ENCODE data around the gene MYO1F. TPM values are rescaled to one million over a fixed set of nuclear protein-coding genes. Genes with fewer than 3 reads are reported as not detected.

The MYO1F gene
- total and polyA plus RNA-seq, 10 of the 15 experiments (the other 5 are each of a cell fraction or from before 2014, with no cell fraction given), result 3.5 to 49.4 (median 31.3) TPM

GRCh38 chr19:8500158-8500557, 77.1 kb downstream of the MYO1F start:
- 53% methylated on average over 7 of the region's 7 CpGs for whole genome bisulfite sequencing (ENCODE audit: insufficient coverage, insufficient replicate concordance, low lambda C conversion rate, missing lambda C conversion rate)
- H4K20me1 ChIP-seq (ENCODE audit: control insufficient read depth, insufficient read depth), result no peaks in the 10 kb centered on the region
- H3K27me3 ChIP-seq (replicated peaks in 1 of 2; ENCODE audit: control insufficient read depth in 2 of 2, insufficient read depth in 2 of 2, low read length in 1 of 2), result no peaks in the 10 kb centered on the region; a peak in 1 of 4 replicates
- intact Hi-C loops (cut with micrococcal nuclease; ENCODE audit: unreplicated experiment) (no loop called here), in situ Hi-C loops (cut with MboI) (no loop called here)
- H3K36me3 ChIP-seq (ENCODE audit: control insufficient read depth in 2 of 2, insufficient read depth in 2 of 2, low read length in 1 of 2), result no peaks in the 10 kb centered on the region
- no peak for ATAC-seq
- DNase-seq (ENCODE audit: low read depth, low spot score), result no peak
- ChIA-PET POLR2A (no interaction called here), CTCF (no interaction called here), SMC1A (ENCODE audit: uncharacterized antibody, unreplicated experiment) (no interaction called here), RAD21 (ENCODE audit: unreplicated experiment) (no interaction called here)
- BruUV-seq (replicated peaks), result no TSS peak
- no peak overlapping the region for H2AFZ ChIP-seq (ENCODE audit: control insufficient read depth, low read depth, low read length)
- TF ChIP-seq, protein P1, sequence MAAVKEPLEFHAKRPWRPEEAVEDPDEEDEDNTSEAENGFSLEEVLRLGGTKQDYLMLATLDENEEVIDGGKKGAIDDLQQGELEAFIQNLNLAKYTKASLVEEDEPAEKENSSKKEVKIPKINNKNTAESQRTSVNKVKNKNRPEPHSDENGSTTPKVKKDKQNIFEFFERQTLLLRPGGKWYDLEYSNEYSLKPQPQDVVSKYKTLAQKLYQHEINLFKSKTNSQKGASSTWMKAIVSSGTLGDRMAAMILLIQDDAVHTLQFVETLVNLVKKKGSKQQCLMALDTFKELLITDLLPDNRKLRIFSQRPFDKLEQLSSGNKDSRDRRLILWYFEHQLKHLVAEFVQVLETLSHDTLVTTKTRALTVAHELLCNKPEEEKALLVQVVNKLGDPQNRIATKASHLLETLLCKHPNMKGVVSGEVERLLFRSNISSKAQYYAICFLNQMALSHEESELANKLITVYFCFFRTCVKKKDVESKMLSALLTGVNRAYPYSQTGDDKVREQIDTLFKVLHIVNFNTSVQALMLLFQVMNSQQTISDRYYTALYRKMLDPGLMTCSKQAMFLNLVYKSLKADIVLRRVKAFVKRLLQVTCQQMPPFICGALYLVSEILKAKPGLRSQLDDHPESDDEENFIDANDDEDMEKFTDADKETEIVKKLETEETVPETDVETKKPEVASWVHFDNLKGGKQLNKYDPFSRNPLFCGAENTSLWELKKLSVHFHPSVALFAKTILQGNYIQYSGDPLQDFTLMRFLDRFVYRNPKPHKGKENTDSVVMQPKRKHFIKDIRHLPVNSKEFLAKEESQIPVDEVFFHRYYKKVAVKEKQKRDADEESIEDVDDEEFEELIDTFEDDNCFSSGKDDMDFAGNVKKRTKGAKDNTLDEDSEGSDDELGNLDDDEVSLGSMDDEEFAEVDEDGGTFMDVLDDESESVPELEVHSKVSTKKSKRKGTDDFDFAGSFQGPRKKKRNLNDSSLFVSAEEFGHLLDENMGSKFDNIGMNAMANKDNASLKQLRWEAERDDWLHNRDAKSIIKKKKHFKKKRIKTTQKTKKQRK (IDR thresholded peaks at IDR 0.05; ENCODE audit: low read depth, low read length), result no peak
- TF ChIP-seq CBX5 (IDR thresholded peaks at IDR 0.05; ENCODE audit: low read depth) (no peak), TBL1XR1 (IDR thresholded peaks at IDR 0.05; ENCODE audit: low read depth, low read length) (no peak), POLR2AphosphoS5 (IDR thresholded peaks at IDR 0.05; ENCODE audit: low read length) (no peak), YY1 (IDR thresholded peaks at IDR 0.05; ENCODE audit: low read depth, low read length) (no peak)
- H3K4me2 ChIP-seq (ENCODE audit: control insufficient read depth, insufficient read depth), result no peak overlapping the region
- H3K27ac ChIP-seq (ENCODE audit: control insufficient read depth, insufficient read depth), result no peak overlapping the region
- no peaks in the 10 kb centered on the region for H3K79me2 ChIP-seq (ENCODE audit: control insufficient read depth, insufficient read depth, low read length)
- no peaks in the 10 kb centered on the region for H3K9me3 ChIP-seq (replicated peaks; ENCODE audit: control insufficient read depth, insufficient read depth, low read length)
- H3K9ac ChIP-seq (ENCODE audit: control insufficient read depth, insufficient read depth, low read length), result no peak overlapping the region
- H3K4me3 ChIP-seq, result no peak overlapping the region
- H3K4me1 ChIP-seq (ENCODE audit: control insufficient read depth, insufficient read depth, low read length), result no peaks in the 10 kb centered on the region
- no peak for FAIRE-seq
